ENCODE measurements around the gene TBC1D2B.

TBC1D2B gene

DNA sequence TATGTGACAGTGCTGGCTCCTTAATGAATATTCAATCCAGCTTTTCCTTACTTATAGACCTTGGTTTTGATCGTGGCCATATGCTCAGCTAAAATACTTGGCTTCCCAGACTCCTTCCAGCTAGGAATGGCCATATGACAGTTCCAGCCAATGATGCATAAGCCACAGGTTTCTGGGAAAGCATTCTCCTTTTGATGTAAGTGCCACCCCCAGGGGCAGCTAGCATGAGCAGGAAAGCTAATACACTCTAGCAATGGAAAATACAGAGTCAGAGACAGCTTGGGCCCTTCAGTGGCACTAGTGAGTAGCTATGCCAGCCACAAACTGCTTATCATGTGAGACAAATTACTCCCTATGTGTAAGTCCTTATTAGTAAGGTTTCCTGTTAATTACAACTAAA lies 26.7 kb downstream of the TBC1D2B start:
- TF ChIP-seq TAF1 (IDR thresholded peaks at IDR 0.05; ENCODE audit: borderline replicate concordance, insufficient read depth, low read length) (no peak), POLR2AphosphoS5 (IDR thresholded peaks at IDR 0.05; ENCODE audit: low read depth, low read length) (no peak), FOXP2 (optimal IDR thresholded peaks at IDR 0.05; ENCODE audit: borderline replicate concordance, extremely low read depth, extremely low read length, insufficient read depth) (no peak), SIN3A (IDR thresholded peaks at IDR 0.05; ENCODE audit: borderline replicate concordance, insufficient read depth, low read length) (no peak)
- TF ChIP-seq, protein P1, sequence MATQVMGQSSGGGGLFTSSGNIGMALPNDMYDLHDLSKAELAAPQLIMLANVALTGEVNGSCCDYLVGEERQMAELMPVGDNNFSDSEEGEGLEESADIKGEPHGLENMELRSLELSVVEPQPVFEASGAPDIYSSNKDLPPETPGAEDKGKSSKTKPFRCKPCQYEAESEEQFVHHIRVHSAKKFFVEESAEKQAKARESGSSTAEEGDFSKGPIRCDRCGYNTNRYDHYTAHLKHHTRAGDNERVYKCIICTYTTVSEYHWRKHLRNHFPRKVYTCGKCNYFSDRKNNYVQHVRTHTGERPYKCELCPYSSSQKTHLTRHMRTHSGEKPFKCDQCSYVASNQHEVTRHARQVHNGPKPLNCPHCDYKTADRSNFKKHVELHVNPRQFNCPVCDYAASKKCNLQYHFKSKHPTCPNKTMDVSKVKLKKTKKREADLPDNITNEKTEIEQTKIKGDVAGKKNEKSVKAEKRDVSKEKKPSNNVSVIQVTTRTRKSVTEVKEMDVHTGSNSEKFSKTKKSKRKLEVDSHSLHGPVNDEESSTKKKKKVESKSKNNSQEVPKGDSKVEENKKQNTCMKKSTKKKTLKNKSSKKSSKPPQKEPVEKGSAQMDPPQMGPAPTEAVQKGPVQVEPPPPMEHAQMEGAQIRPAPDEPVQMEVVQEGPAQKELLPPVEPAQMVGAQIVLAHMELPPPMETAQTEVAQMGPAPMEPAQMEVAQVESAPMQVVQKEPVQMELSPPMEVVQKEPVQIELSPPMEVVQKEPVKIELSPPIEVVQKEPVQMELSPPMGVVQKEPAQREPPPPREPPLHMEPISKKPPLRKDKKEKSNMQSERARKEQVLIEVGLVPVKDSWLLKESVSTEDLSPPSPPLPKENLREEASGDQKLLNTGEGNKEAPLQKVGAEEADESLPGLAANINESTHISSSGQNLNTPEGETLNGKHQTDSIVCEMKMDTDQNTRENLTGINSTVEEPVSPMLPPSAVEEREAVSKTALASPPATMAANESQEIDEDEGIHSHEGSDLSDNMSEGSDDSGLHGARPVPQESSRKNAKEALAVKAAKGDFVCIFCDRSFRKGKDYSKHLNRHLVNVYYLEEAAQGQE (IDR thresholded peaks at IDR 0.05; ENCODE audit: insufficient read depth in 1 of 2, low read depth in 2 of 2, low read length in 2 of 2): no peak

DNA sequence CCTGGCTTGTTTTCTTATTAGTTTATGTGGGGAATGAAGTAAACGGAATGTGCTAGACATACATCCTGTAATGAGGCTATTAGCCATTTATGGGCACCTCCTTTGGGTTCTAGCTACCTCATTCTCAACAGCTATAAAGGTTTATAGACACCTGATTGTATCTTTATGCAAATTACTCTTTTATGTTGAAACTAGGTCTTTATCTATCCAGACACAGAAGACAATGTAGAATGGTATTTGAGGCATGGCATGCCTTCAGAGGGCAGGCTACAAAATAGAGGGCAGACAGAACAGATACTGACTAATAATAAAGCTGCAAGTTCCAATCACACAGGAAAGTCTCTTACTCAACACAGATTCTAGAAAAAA lies 27.1 kb downstream of the TBC1D2B start:
- TF ChIP-seq SIN3A (IDR thresholded peaks at IDR 0.05; ENCODE audit: borderline replicate concordance, insufficient read depth, low read length): no peak
- TF ChIP-seq FOXP2 (optimal IDR thresholded peaks at IDR 0.05; ENCODE audit: borderline replicate concordance, extremely low read depth, extremely low read length, insufficient read depth): no peak
- TF ChIP-seq, protein P1 (IDR thresholded peaks at IDR 0.05; ENCODE audit: insufficient read depth in 1 of 2, low read depth in 2 of 2, low read length in 2 of 2): no peak
- no peak for TF ChIP-seq TAF1 (IDR thresholded peaks at IDR 0.05; ENCODE audit: borderline replicate concordance, insufficient read depth, low read length)
- TF ChIP-seq POLR2AphosphoS5 (IDR thresholded peaks at IDR 0.05; ENCODE audit: low read depth, low read length): no peak

DNA sequence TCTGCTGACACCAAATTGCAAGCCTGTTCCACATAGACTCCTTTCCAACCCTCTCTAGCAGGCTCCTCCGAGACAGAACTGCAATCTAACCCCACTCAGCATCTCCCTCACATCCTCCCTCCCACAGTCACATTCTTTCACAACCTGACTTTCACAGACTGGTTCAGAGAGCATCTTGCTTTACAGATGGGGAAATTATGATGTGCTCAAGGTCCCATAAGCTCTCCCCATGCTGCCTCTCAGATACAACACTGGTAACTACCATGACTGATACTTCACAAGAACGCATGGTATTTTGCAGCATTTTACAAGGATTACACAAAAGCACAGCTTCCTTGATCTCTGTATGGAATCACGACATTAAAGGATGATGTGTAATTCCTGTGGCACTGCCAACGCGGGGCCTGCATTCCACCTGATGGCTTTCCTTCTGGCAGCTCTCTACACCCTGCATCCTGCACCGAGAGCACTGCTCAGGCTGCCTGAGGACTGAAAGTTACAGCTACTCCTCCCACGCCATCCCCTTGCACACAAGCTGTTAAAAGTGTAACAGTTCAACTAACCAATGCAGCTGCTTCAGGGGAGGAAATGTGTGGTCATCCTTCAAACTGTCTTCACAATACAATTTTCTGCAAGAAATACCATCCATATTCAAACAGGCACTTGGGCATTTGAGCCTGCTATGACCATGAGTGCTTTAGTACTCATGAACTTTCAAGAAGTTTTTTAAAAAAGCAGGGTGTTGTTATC lies 27.6 kb downstream of the TBC1D2B start:
- TF ChIP-seq, protein P1 (IDR thresholded peaks at IDR 0.05; ENCODE audit: insufficient read depth in 1 of 2, low read depth in 2 of 2, low read length in 2 of 2): no peak
- TF ChIP-seq SIN3A (IDR thresholded peaks at IDR 0.05; ENCODE audit: borderline replicate concordance, insufficient read depth, low read length): no peak
- no peak for TF ChIP-seq TAF1 (IDR thresholded peaks at IDR 0.05; ENCODE audit: borderline replicate concordance, insufficient read depth, low read length)
- peak; percentile 15 for TF ChIP-seq FOXP2 (optimal IDR thresholded peaks at IDR 0.05; ENCODE audit: borderline replicate concordance, extremely low read depth, extremely low read length, insufficient read depth)

DNA sequence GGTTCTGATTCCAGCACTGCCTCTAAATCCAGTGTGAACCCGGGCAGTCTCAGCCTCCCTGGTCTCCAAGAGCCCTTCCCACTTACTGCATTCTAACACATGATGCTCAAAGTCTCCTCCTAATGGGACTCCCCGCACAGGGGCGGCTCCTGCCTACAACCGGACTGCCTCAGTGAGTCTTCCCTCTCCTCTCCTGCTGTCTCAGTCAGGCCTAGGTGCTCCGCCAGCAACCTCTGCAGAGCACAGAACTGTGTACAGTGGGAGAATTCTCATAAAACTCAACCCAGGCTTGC lies 28.9 kb downstream of the TBC1D2B start:
- TF ChIP-seq SIN3A (IDR thresholded peaks at IDR 0.05; ENCODE audit: borderline replicate concordance, insufficient read depth, low read length) (no peak), TAF1 (IDR thresholded peaks at IDR 0.05; ENCODE audit: borderline replicate concordance, insufficient read depth, low read length) (no peak), POLR2AphosphoS5 (IDR thresholded peaks at IDR 0.05; ENCODE audit: low read depth, low read length) (no peak), FOXP2 (optimal IDR thresholded peaks at IDR 0.05; ENCODE audit: borderline replicate concordance, extremely low read depth, extremely low read length, insufficient read depth) (no peak)
- TF ChIP-seq, protein P1 (IDR thresholded peaks at IDR 0.05; ENCODE audit: insufficient read depth in 1 of 2, low read depth in 2 of 2, low read length in 2 of 2): no peak
